Sigmoid colon (tissue), 7 donors: ENCODE results near the gene HOMER2. TPM values are rescaled to one million over a fixed set of nuclear protein-coding genes. Genes with fewer than 3 reads are reported as not detected.

Experiments
- DNase-seq: peaks from one replicate; pipeline ENCODE4 v3.0.0-alpha.2; 2019
- H3K27ac ChIP-seq, 4 donors: fragments of 200-600 bp; sonication (generic); one replicate each; pipeline ENCODE4 v1.5.1; 2016 to 2019; ENCODE audit warnings: mild to moderate bottlenecking in 1 of 4
- H3K27me3 ChIP-seq, 3 donors: fragments of 200-600 bp; sonication (generic); one replicate each; pipeline ENCODE4 v1.5.1; 2019; ENCODE audit warnings: mild to moderate bottlenecking in 1 of 3
- H3K36me3 ChIP-seq, 4 donors: fragments of 200-600 bp; sonication (generic); one replicate each; pipeline ENCODE4 v1.5.1; 2016 to 2019
- H3K4me1 ChIP-seq, 4 donors: fragments of 200-600 bp; sonication (generic); one replicate each; pipeline ENCODE4 v1.5.1; 2017 to 2019
- H3K4me3 ChIP-seq, 4 donors: fragments of 200-600 bp; sonication (generic); one replicate each; pipeline ENCODE4 v1.5.1; 2017 to 2019; ENCODE audit warnings: mild to moderate bottlenecking in 2 of 4, moderate library complexity in 1 of 4
- H3K9me3 ChIP-seq, 4 donors: fragments of 200-600 bp in 3 of 4; sonication (generic) in 3 of 4; one replicate each; pipeline versions ENCODE4 v1.5.1 to v1.6.1; 2013 to 2019
- CTCF ChIP-seq, 4 experiments: fragments of 450-650 bp in 3 of 4; fragments of 200-600 bp in 1 of 4; IDR thresholded peaks; one replicate each; pipeline ENCODE4 v1.5.1; 2016 to 2019; ENCODE audit warnings: antibody characterized with exemption in 4 of 4, mild to moderate bottlenecking in 3 of 4, moderate library complexity in 2 of 4
- EP300 ChIP-seq, 4 donors: sonication (generic); formaldehyde crosslinking; IDR thresholded peaks; one replicate each; pipeline ENCODE4 v1.6.1; 2017; ENCODE audit warnings: antibody characterized with exemption in 4 of 4
- POLR2A ChIP-seq, 2 donors: fragments of 450-650 bp; IDR thresholded peaks; one replicate each; pipeline ENCODE4 v1.6.1; 2016; ENCODE audit warnings: antibody characterized with exemption in 2 of 2, mild to moderate bottlenecking in 2 of 2, moderate library complexity in 2 of 2
- POLR2AphosphoS5 ChIP-seq, 4 donors: sonication (generic); formaldehyde crosslinking; IDR thresholded peaks; one replicate each; pipeline ENCODE4 v1.6.1; 2017; ENCODE audit warnings: antibody characterized with exemption in 4 of 4
- WGBS, 2 donors: extraction: QIAGEN DNeasy Blood & Tissue Kit; methylation state at CpG; one replicate each; pipeline ENCODE4 v1.1.7; 2013; 5-methylcytosine and 5-hydroxymethylcytosine counted together
- intact Hi-C: fragments of 100-400 bp; cut with DNase I; formaldehyde crosslinking; loops from one replicate; pipeline ENCODE4 v1.15.1; 2023
- polyA plus RNA-seq, 3 donors: library from polyadenylated mRNA; stranded (reverse); fragments of 200-250 nt; gene quantifications; one replicate each; pipeline ENCODE4 v1.2.3, GENCODE V29; 2013
- total RNA-seq, 4 donors: library from RNA; depleted of rRNA; stranded (reverse); fragments of >200 nt; gene quantifications; one replicate each; pipeline ENCODE4 v1.1.0, GENCODE V29; 2016
- donor health status: healthy with polysubstance abuse.
- donor health status: Bipolar disorder and iron deficiency.
- donor health status: healthy.

HOMER2 gene
- total and polyA plus RNA-seq, 7 donors, result under 0.01 to 16.8 (median 7.1) TPM

- Histone ChIP-seq H3K4me1 (no peaks in the 10 kb centered on the region), H3K36me3 (peaks cover 12 to 31% (median 21%) of the 10 kb centered on the region in 4 donors), H3K27me3 (no peaks in the 10 kb centered on the region), H3K9me3 (peaks cover 0 to 3% (median 0%) of the 10 kb centered on the region in 4 donors), H3K27ac (no peak overlapping the region), H3K4me3 (no peak overlapping the region)
- intact Hi-C loops, result no loop called here
- DNase-seq, result no peak
- TF ChIP-seq EP300 (IDR thresholded peaks at IDR 0.05), result no peak
- no peak for TF ChIP-seq POLR2AphosphoS5 (IDR thresholded peaks at IDR 0.05)
- TF ChIP-seq POLR2A (IDR thresholded peaks at IDR 0.05), result no peak
- WGBS, 2 donors, result 96% methylated on average over 4 of the region's 4 CpGs
Measured at GRCh38 chr15:82840166-82840565, 112.4 kb downstream of the HOMER2 start.

- no peaks in the 10 kb centered on the region for H3K4me1 ChIP-seq
- DNase-seq, result no peak
- no peaks in the 10 kb centered on the region for H3K27me3 ChIP-seq
- H3K9me3 ChIP-seq, result peaks cover 0 to 3% (median 0%) of the 10 kb centered on the region in 4 donors
- H3K4me3 ChIP-seq, result no peak overlapping the region
- TF ChIP-seq POLR2A (IDR thresholded peaks at IDR 0.05) (no peak), EP300 (IDR thresholded peaks at IDR 0.05) (no peak), POLR2AphosphoS5 (IDR thresholded peaks at IDR 0.05) (no peak), CTCF (IDR thresholded peaks at IDR 0.05) (no peak)
- intact Hi-C loops, result no loop called here
- H3K36me3 ChIP-seq, result peaks cover 19 to 41% (median 32%) of the 10 kb centered on the region in 4 donors
- no peak overlapping the region for H3K27ac ChIP-seq
Measured at GRCh38 chr15:82839136-82839535, 113.4 kb downstream of the HOMER2 start.

GRCh38 chr15:82838096-82838735 lies 114.3 kb downstream of the HOMER2 start:
- 96 to 97% methylated on average over 14 of the region's 14 CpGs for WGBS, 2 donors
- TF ChIP-seq EP300 (IDR thresholded peaks at IDR 0.05) (no peak), CTCF (IDR thresholded peaks at IDR 0.05) (no peak), POLR2AphosphoS5 (IDR thresholded peaks at IDR 0.05) (no peak), POLR2A (IDR thresholded peaks at IDR 0.05) (no peak)
- H3K9me3 ChIP-seq, result no peaks in the 10 kb centered on the region
- H3K36me3 ChIP-seq, result peaks cover 25 to 50% (median 41%) of the 10 kb centered on the region in 4 donors
- no peaks in the 10 kb centered on the region for H3K27me3 ChIP-seq
- H3K4me3 ChIP-seq, result no peak overlapping the region
- no peak for DNase-seq
- intact Hi-C loops, result no loop called here
- H3K4me1 ChIP-seq, result no peaks in the 10 kb centered on the region
- no peak overlapping the region for H3K27ac ChIP-seq

GRCh38 chr15:82835391-82835917 lies 117.1 kb downstream of the HOMER2 start:
- DNase-seq, result no peak
- 98% methylated on average over 7 of the region's 7 CpGs for WGBS, 2 donors
- H3K27ac ChIP-seq, result no peak overlapping the region
- H3K9me3 ChIP-seq, result no peaks in the 10 kb centered on the region
- no peaks in the 10 kb centered on the region for H3K27me3 ChIP-seq
- TF ChIP-seq CTCF (IDR thresholded peaks at IDR 0.05), result no peak
- peaks cover 41 to 74% (median 63%) of the 10 kb centered on the region in 4 donors for H3K36me3 ChIP-seq
- intact Hi-C loops, result no loop called here
- H3K4me1 ChIP-seq, result peaks cover 0 to 12% (median 0%) of the 10 kb centered on the region in 4 donors
- no peak overlapping the region for H3K4me3 ChIP-seq

GRCh38 chr15:82833362-82833682 lies 119.2 kb downstream of the HOMER2 start:
- TF ChIP-seq CTCF (IDR thresholded peaks at IDR 0.05) (no peak), EP300 (IDR thresholded peaks at IDR 0.05) (no peak), POLR2AphosphoS5 (IDR thresholded peaks at IDR 0.05) (no peak), POLR2A (IDR thresholded peaks at IDR 0.05) (no peak)

More at GRCh38 chr15:82833362-82833682, 119.2 kb downstream of the HOMER2 start:
- H3K4me1 ChIP-seq, result peaks cover 0 to 12% (median 0%) of the 10 kb centered on the region in 4 donors
- intact Hi-C loops, result no loop called here
- H3K36me3 ChIP-seq, result peaks cover 43 to 95% (median 77%) of the 10 kb centered on the region in 4 donors
- no peak for DNase-seq
- no peak overlapping the region for H3K4me3 ChIP-seq
- no peaks in the 10 kb centered on the region for H3K27me3 ChIP-seq
- H3K27ac ChIP-seq, result no peak overlapping the region
- no peaks in the 10 kb centered on the region for H3K9me3 ChIP-seq
- WGBS, 2 donors, result 95 to 98% methylated on average over 4 of the region's 4 CpGs
